DOHH2 (cell line): ENCODE data around the gene SERP1.

Source experiments
- H3F3A ChIP-seq: fragments of 200-600 bp; sonication (generic), shearing (Covaris generic); 2 replicates; pipeline ENCODE4 v1.6.0; 2016; ENCODE audit warnings: antibody characterized with exemption, mild to moderate bottlenecking; ENCODE audit not compliant: control insufficient read depth, insufficient read depth
- H3K27ac ChIP-seq: fragments of 200-600 bp; sonication (generic); 2 replicates; pipeline ENCODE4 v1.5.1; 2014; ENCODE audit warnings: low read depth, mild to moderate bottlenecking, low read length, moderate library complexity
- H3K27me3 ChIP-seq: fragments of 200-600 bp; sonication (generic); 2 replicates; pipeline ENCODE4 v1.6.1; 2014; ENCODE audit warnings: mild to moderate bottlenecking, low read length, mixed read lengths; ENCODE audit not compliant: control insufficient read depth
- H3K36me3 ChIP-seq: fragments of 200-600 bp; sonication (generic); 2 replicates; pipeline ENCODE4 v1.6.1; 2014; ENCODE audit warnings: mild to moderate bottlenecking, low read length, moderate library complexity, mixed read lengths; ENCODE audit not compliant: control insufficient read depth
- H3K4me1 ChIP-seq: fragments of 200-600 bp; sonication (generic); 2 replicates; pipeline ENCODE4 v1.6.1; 2014; ENCODE audit warnings: mild to moderate bottlenecking, low read length, mixed read lengths; ENCODE audit not compliant: control insufficient read depth
- H3K4me2 ChIP-seq: fragments of 200-600 bp; sonication (generic); 2 replicates; pipeline ENCODE4 v1.6.0; 2014; ENCODE audit warnings: mild to moderate bottlenecking, low read length, moderate library complexity
- H3K4me3 ChIP-seq: fragments of 200-600 bp; sonication (generic); 2 replicates; pipeline ENCODE4 v1.5.1; 2014; ENCODE audit warnings: mild to moderate bottlenecking, low read length, mixed read lengths
- H3K79me2 ChIP-seq: fragments of 200-600 bp; sonication (generic); 2 replicates; pipeline ENCODE4 v1.6.1; 2014; ENCODE audit warnings: mild to moderate bottlenecking, low read length, mixed read lengths; ENCODE audit not compliant: control insufficient read depth
- H3K9me2 ChIP-seq: fragments of 200-600 bp; sonication (generic); replicated peaks from 2 replicates; pipeline ENCODE4 v1.6.1; 2014; ENCODE audit warnings: mild to moderate bottlenecking, low read length, mixed read lengths; ENCODE audit not compliant: control insufficient read depth
- H3K9me3 ChIP-seq: fragments of 200-600 bp; sonication (generic); 2 replicates; pipeline ENCODE4 v1.6.1; 2014; ENCODE audit warnings: antibody characterized with exemption, low read length, mixed read lengths; ENCODE audit not compliant: control insufficient read depth, insufficient read depth
- H4K20me1 ChIP-seq: fragments of 200-600 bp; sonication (generic); 2 replicates; pipeline ENCODE4 v1.6.0; 2014; ENCODE audit warnings: low read depth, mild to moderate bottlenecking, antibody characterized with exemption, low read length, moderate library complexity; ENCODE audit not compliant: control insufficient read depth, insufficient read depth
- CTCF ChIP-seq: fragments of 200-600 bp; sonication (generic); IDR thresholded peaks from one replicate; pipeline ENCODE4 v1.5.1; 2014; ENCODE audit warnings: antibody characterized with exemption, mild to moderate bottlenecking, low read depth, low read length; ENCODE audit not compliant: poor library complexity, severe bottlenecking
- EZH2phosphoT487 ChIP-seq: fragments of 200-600 bp; sonication (generic); IDR thresholded peaks from 2 replicates; pipeline ENCODE4 v1.6.1; 2017; ENCODE audit warnings: borderline replicate concordance, mild to moderate bottlenecking, antibody characterized with exemption, low read length, moderate library complexity, mixed read lengths

SERP1 gene

DNA sequence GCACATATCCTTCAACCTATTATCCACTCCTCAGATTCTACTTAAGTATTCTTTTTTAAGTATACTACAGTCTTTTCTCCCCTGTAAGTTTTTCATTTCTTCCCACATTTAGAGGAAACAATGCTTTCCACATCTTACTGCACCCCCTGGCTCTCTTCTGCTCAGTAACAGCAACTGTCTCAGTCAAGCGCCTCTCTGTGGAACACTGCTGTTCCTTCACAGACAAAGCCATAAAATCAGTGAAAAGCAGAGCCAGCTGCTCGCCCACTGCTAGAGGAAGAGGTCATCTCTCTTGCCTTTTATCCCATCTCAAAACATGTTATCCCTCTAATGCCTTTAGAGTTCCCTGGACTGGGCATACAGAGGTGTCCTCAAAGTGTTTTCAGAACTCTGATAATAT is 24.8 kb downstream of the SERP1 start:
- Histone ChIP-seq H4K20me1 (no peaks in the 10 kb centered on the region), H3K4me2 (no peak overlapping the region), H3K4me1 (no peaks in the 10 kb centered on the region), H3K79me2 (no peaks in the 10 kb centered on the region), H3K9me2 (no peaks in the 10 kb centered on the region), H3K27ac (no peak overlapping the region), H3K4me3 (no peak overlapping the region), H3K9me3 (no peaks in the 10 kb centered on the region), H3F3A (no peaks in the 10 kb centered on the region), H3K36me3 (no peaks in the 10 kb centered on the region), H3K27me3 (no peaks in the 10 kb centered on the region)
- TF ChIP-seq CTCF (no peak), EZH2phosphoT487 (no peak)

GRCh38 chr3:150520408-150520807 is 25.9 kb downstream of the SERP1 start:
- Histone ChIP-seq H3K79me2 (no peaks in the 10 kb centered on the region), H3K27me3 (no peaks in the 10 kb centered on the region), H4K20me1 (no peaks in the 10 kb centered on the region), H3K36me3 (no peaks in the 10 kb centered on the region), H3K27ac (no peak overlapping the region), H3K9me2 (no peaks in the 10 kb centered on the region), H3F3A (no peaks in the 10 kb centered on the region), H3K4me3 (no peak overlapping the region), H3K9me3 (no peaks in the 10 kb centered on the region), H3K4me1 (no peaks in the 10 kb centered on the region), H3K4me2 (no peak overlapping the region)
- TF ChIP-seq CTCF (no peak), EZH2phosphoT487 (no peak)

- Histone ChIP-seq H3F3A (no peaks in the 10 kb centered on the region), H3K9me3 (no peaks in the 10 kb centered on the region), H3K27me3 (no peaks in the 10 kb centered on the region), H3K79me2 (no peaks in the 10 kb centered on the region), H3K9me2 (no peaks in the 10 kb centered on the region), H3K4me3 (no peak overlapping the region), H4K20me1 (no peaks in the 10 kb centered on the region), H3K27ac (no peak overlapping the region), H3K36me3 (no peaks in the 10 kb centered on the region), H3K4me1 (no peaks in the 10 kb centered on the region), H3K4me2 (no peak overlapping the region)
- TF ChIP-seq CTCF: no peak
- TF ChIP-seq EZH2phosphoT487: no peak
Measured at GRCh38 chr3:150519026-150519425, 27.3 kb downstream of the SERP1 start.

DNA sequence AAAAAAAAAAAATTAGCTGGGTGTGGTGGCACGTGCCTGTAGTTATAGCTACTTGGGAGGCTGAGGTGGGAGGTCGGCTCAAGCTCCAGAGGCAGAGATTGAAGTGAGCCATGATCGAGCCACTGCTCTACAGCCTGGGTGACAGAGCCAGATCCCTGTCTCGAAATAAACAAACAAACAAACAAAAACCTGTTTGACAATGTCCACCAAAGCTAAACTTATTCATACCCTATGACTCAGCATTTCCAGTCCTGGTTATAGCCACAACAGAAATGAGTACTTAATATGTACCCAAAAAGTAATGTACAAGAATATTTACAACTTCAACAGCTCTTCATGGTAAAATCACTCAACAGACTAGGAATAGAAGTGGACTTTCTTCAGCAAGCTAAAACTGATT is 31.1 kb downstream of the SERP1 start:
- H3K4me1 ChIP-seq: peaks cover 5% of the 10 kb centered on the region; the same call in 1 of the 2 replicates
- no peaks in the 10 kb centered on the region for H3K36me3 ChIP-seq
- H3K27ac ChIP-seq: no peak overlapping the region
- H3K9me3 ChIP-seq: no peaks in the 10 kb centered on the region
- H3K4me3 ChIP-seq: no peak overlapping the region
- no peaks in the 10 kb centered on the region for H3K9me2 ChIP-seq
- no peaks in the 10 kb centered on the region for H4K20me1 ChIP-seq
- no peak overlapping the region for H3K4me2 ChIP-seq
- TF ChIP-seq EZH2phosphoT487 (no peak), CTCF (no peak)
- peaks cover 3% of the 10 kb centered on the region; the same call in 1 of the 2 replicates for H3K27me3 ChIP-seq
- no peaks in the 10 kb centered on the region for H3F3A ChIP-seq
- no peaks in the 10 kb centered on the region for H3K79me2 ChIP-seq
